Osteocyte (in vitro differentiated cells): ENCODE measurements around the gene TRIM33. TPM values are rescaled to one million over a fixed set of nuclear protein-coding genes. Genes with fewer than 3 reads are reported as not detected.
A peak's percentile ranks its signal among the peaks of the same experiment; 100 is the strongest.

ENCODE experiments used
- DNase-seq: peaks from one replicate; pipeline ENCODE4 v3.0.0; 2021; ENCODE audit warnings: mixed read lengths; ENCODE audit not compliant: unreplicated experiment; ENCODE audit errors: extremely low spot score
- H3K27ac Mint-ChIP-seq: one replicate; pipeline ENCODE4 v1.8.0; 2021; ENCODE audit warnings: mild to moderate bottlenecking, mixed read lengths; ENCODE audit not compliant: unreplicated experiment
- H3K27me3 Mint-ChIP-seq: one replicate; pipeline ENCODE4 v1.8.0; 2021; ENCODE audit warnings: mixed read lengths; ENCODE audit not compliant: unreplicated experiment
- H3K36me3 Mint-ChIP-seq: one replicate; pipeline ENCODE4 v1.8.0; 2021; ENCODE audit warnings: mixed read lengths; ENCODE audit not compliant: unreplicated experiment
- H3K4me1 Mint-ChIP-seq: one replicate; pipeline ENCODE4 v1.8.0; 2021; ENCODE audit warnings: mixed read lengths; ENCODE audit not compliant: unreplicated experiment
- H3K4me3 Mint-ChIP-seq: one replicate; pipeline ENCODE4 v1.8.0; 2021; ENCODE audit warnings: mild to moderate bottlenecking, moderate library complexity, mixed read lengths; ENCODE audit not compliant: unreplicated experiment
- H3K9me3 Mint-ChIP-seq: one replicate; pipeline ENCODE4 v1.8.0; 2021; ENCODE audit warnings: mixed read lengths; ENCODE audit not compliant: unreplicated experiment
- total RNA-seq: library from RNA; stranded (reverse); gene quantifications from 2 replicates; pipeline ENCODE4 v1.2.1, GENCODE V29; 2021
- TF ChIP-seq, protein P1 (sequence below): fragments of 200-600 bp; sonication (generic); IDR thresholded peaks from 2 replicates; pipeline ENCODE4 v1.5.0; 2021; ENCODE audit warnings: antibody characterized with exemption, mild to moderate bottlenecking, moderate library complexity

TRIM33 gene
- total RNA-seq, 1 donor from 2014 or later, result 32.2 TPM

DNA sequence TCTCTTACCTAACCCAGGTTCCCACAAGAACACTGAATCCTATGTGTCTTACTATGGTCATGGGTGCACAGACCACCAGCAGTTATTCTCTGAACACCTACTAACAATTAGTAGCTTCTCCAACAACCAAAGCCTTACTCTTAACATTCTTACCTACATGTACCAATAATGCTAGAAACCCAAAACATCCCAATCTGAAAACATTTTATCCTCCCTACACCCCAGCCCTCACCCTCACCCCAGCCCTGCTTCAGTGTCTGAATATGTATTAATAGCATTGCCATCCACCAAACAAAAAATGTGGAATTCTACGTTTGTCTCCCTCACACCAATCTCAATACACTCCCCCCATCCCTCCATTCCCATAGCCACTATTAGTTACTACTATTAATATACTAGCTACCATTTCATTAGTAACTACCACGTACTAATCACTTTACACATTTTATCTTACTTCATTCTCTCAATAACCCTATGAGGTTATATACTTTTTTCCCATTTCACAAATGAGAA lies 2.6 kb downstream of the TRIM33 start:
- H3K36me3 Mint-ChIP-seq, result peaks cover 5% of the 10 kb centered on the region
- no peaks in the 10 kb centered on the region for H3K9me3 Mint-ChIP-seq
- peak overlapping the region; percentile 85 for H3K4me3 Mint-ChIP-seq
- DNase-seq, result no peak
- H3K4me1 Mint-ChIP-seq, result peaks cover 56% of the 10 kb centered on the region
- TF ChIP-seq, protein P1, sequence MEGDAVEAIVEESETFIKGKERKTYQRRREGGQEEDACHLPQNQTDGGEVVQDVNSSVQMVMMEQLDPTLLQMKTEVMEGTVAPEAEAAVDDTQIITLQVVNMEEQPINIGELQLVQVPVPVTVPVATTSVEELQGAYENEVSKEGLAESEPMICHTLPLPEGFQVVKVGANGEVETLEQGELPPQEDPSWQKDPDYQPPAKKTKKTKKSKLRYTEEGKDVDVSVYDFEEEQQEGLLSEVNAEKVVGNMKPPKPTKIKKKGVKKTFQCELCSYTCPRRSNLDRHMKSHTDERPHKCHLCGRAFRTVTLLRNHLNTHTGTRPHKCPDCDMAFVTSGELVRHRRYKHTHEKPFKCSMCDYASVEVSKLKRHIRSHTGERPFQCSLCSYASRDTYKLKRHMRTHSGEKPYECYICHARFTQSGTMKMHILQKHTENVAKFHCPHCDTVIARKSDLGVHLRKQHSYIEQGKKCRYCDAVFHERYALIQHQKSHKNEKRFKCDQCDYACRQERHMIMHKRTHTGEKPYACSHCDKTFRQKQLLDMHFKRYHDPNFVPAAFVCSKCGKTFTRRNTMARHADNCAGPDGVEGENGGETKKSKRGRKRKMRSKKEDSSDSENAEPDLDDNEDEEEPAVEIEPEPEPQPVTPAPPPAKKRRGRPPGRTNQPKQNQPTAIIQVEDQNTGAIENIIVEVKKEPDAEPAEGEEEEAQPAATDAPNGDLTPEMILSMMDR, result no peak
- H3K27ac Mint-ChIP-seq, result no peak overlapping the region
- peaks cover 4% of the 10 kb centered on the region for H3K27me3 Mint-ChIP-seq

DNA sequence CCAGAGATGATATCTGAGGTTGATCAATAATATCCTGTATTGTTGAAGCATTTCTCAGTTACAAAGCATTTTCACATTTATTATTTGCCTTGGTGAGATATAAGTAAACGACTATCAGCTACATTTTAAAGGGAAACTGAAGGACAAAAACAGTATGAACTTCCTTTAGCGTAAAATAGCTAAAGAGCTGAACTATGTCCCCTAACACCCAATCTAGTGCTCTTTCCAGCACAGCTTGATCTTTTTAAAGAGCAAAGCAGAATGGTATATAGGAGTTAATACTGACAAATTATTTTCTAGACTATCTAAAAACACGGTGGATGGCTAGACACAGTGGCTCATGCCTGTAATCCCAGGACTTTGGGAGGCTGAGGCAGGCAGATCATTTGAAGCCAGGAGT lies 3.5 kb downstream of the TRIM33 start:
- H3K36me3 Mint-ChIP-seq, result peaks cover 5% of the 10 kb centered on the region
- TF ChIP-seq, protein P1, result no peak
- peak overlapping the region; percentile 5 for H3K27ac Mint-ChIP-seq
- no peak for DNase-seq
- no peak overlapping the region for H3K4me3 Mint-ChIP-seq
- H3K4me1 Mint-ChIP-seq, result peaks cover 54% of the 10 kb centered on the region
- no peaks in the 10 kb centered on the region for H3K27me3 Mint-ChIP-seq
- H3K9me3 Mint-ChIP-seq, result no peaks in the 10 kb centered on the region

DNA sequence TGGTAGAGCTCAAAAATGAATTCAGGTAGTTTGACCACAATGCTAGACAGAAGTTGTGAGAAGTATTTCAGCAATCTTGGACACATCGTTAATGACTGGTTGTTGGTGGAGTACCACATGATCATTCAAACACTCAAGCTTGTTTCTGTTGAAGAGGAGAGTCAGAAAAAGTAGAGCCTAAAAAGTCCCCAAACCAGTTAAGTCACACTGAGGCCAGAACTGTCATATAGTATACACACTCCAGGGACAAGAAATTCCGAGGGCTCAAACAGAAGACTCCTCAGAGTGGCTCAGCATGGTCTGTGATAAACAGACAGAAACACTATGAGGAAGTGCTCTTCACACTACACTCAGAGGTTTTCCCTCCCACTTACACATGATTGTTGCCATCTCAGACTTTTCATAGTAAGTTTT lies 5.8 kb downstream of the TRIM33 start:
- Mint-ChIP-seq H3K4me1 (peaks cover 56% of the 10 kb centered on the region), H3K27ac (no peak overlapping the region), H3K36me3 (peaks cover 5% of the 10 kb centered on the region), H3K27me3 (no peaks in the 10 kb centered on the region), H3K9me3 (no peaks in the 10 kb centered on the region), H3K4me3 (no peak overlapping the region)
- DNase-seq, result no peak
- TF ChIP-seq, protein P1, result no peak

DNA sequence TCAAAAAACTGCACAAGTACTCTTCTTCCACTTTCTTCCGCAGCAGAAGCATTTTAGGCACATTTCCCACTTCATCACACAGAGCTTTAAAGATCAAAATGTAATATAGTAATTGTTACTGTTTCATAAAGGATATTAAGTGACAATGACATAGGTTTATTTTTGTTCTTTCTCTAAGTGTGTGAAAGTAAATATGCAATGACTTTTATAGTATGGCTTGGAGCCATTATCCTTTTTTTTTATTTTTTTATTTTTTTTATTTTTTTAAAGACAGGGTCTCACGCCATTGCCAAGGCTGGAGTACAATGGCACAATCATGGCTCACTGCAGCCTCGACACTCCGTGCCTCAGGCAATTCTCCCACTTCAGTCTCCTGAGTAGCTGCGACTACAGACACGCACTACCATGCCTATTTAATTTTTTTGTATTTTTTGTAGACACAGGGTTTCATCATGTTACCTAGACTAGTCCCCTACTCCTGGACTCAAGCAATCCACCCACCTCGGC lies 7.0 kb downstream of the TRIM33 start:
- Mint-ChIP-seq H3K4me1 (peaks cover 44% of the 10 kb centered on the region), H3K27me3 (no peaks in the 10 kb centered on the region), H3K9me3 (peaks cover under 1% of the 10 kb centered on the region), H3K4me3 (no peak overlapping the region), H3K27ac (peak overlapping the region; percentile 41), H3K36me3 (peaks cover 5% of the 10 kb centered on the region)
- DNase-seq, result no peak
- TF ChIP-seq, protein P1, result no peak

DNA sequence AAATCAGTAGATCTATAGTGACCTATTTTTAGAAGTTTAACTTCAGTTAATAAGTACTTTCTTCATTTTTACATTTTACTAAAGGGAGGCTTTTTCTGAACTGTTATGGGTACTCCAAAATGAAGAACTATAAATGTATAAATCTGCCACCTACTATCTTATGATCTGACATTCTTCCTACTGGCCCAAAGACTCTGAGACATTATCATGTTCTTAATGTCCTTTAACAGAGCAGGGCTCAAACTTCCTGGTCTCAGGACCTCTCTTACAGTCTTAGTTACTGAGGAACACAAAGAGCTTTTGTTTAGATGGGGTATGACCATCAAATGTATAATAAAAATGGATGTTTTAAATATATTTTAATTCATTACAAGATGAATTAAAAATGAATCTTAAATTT lies 8.9 kb downstream of the TRIM33 start:
- Mint-ChIP-seq H3K4me3 (no peak overlapping the region), H3K36me3 (peaks cover 8% of the 10 kb centered on the region), H3K4me1 (peaks cover 28% of the 10 kb centered on the region), H3K9me3 (peaks cover 4% of the 10 kb centered on the region), H3K27me3 (no peaks in the 10 kb centered on the region), H3K27ac (no peak overlapping the region)
- DNase-seq, result no peak
- TF ChIP-seq, protein P1, result no peak
